GM18870 (cell line): Measurements from ENCODE around the gene SRR.
A peak's percentile ranks its signal among the peaks of the same experiment; 100 is the strongest.
"Not testable (repeated sequence)": the region's sequence is repeated elsewhere in the genome, so short reads cannot be mapped to it uniquely, and the experiment has no call there.

Experiments
- ATAC-seq: cut with Tn5 transposase; IDR thresholded peaks from one replicate; pipeline ENCODE4 v1.9.1; 2021; ENCODE audit warnings: moderate library complexity; ENCODE audit not compliant: unreplicated experiment

SRR gene

GRCh38 chr17:2289878-2290478 is 13.8 kb upstream of the SRR start:
- ATAC-seq, result no peak

- no peak for ATAC-seq
Observed at GRCh38 chr17:2292100-2292499, 11.7 kb upstream of the SRR start.

- ATAC-seq, result no peak
Observed at GRCh38 chr17:2295575-2295974, 8.2 kb upstream of the SRR start.

- ATAC-seq, result no peak
Observed at GRCh38 chr17:2297023-2297422, 6.7 kb upstream of the SRR start.

- ATAC-seq, result no peak
Observed at GRCh38 chr17:2299136-2299535, 4.6 kb upstream of the SRR start.

- no peak for ATAC-seq
Observed at GRCh38 chr17:2299756-2300155, 4.0 kb upstream of the SRR start.

- no peak for ATAC-seq
Observed at GRCh38 chr17:2302778-2303203, 959 bp upstream of the SRR start.

GRCh38 chr17:2304931-2305330 is 1.2 kb downstream of the SRR start:
- no peak for ATAC-seq

- ATAC-seq, result no peak
Observed at GRCh38 chr17:2309338-2310154, 5.8 kb downstream of the SRR start.

- no peak for ATAC-seq
Observed at GRCh38 chr17:2312736-2313135, 9.0 kb downstream of the SRR start.

- ATAC-seq, result not testable (repeated sequence)
Observed at GRCh38 chr17:2316916-2317205, 13.1 kb downstream of the SRR start.

- ATAC-seq, result no peak
Observed at GRCh38 chr17:2317796-2318195, 14.0 kb downstream of the SRR start.

- no peak for ATAC-seq
Observed at GRCh38 chr17:2319051-2319450, 15.3 kb downstream of the SRR start.

GRCh38 chr17:2321399-2321798 is 17.6 kb downstream of the SRR start:
- no peak for ATAC-seq

- no peak for ATAC-seq
Observed at GRCh38 chr17:2323629-2324314, 20.0 kb downstream of the SRR start.

- no peak for ATAC-seq
Observed at GRCh38 chr17:2331303-2331702, 27.6 kb downstream of the SRR start.

- no peak for ATAC-seq
Observed at GRCh38 chr17:2335726-2336214, 32.0 kb downstream of the SRR start.

GRCh38 chr17:2336215-2336851 is 32.6 kb downstream of the SRR start, which contains the start of gene TSR1:
TSR1 (minus strand) TSS chr17:2336457; CDS start chr17:2336427, 30 bp downstream.
- ATAC-seq, result peak; percentile 62

GRCh38 chr17:2336852-2337543 is 33.2 kb downstream of the SRR start, which contains the start of gene SGSM2:
SGSM2 (plus strand) TSS chr17:2337501; CDS start chr17:2337689, 188 bp downstream.
- ATAC-seq, result no peak

- no peak for ATAC-seq
Observed at GRCh38 chr17:2337544-2338314, 34.0 kb downstream of the SRR start.
